Upper lobe of right lung (tissue), 1 donor: ENCODE results near the gene CPNE9. TPM values are rescaled to one million over a fixed set of nuclear protein-coding genes. Genes with fewer than 3 reads are reported as not detected.

ENCODE experiments used
- ATAC-seq: fragments of 200-7000 bp; cut with Tn5 transposase; one replicate; pipeline ENCODE4 v1.9.1; 2020; ENCODE audit warnings: mild to moderate bottlenecking, moderate library complexity
- DNase-seq: peaks from one replicate; pipeline ENCODE4 v3.0.0-alpha.2; 2020
- H3K27ac ChIP-seq: fragments of 200-600 bp; one replicate; pipeline ENCODE4 v1.8.0; 2022
- H3K27me3 ChIP-seq: fragments of 200-600 bp; one replicate; pipeline ENCODE4 v1.8.0; 2022; ENCODE audit warnings: mild to moderate bottlenecking
- H3K36me3 ChIP-seq: fragments of 200-600 bp; one replicate; pipeline ENCODE4 v1.8.0; 2022
- H3K4me1 ChIP-seq: fragments of 200-600 bp; one replicate; pipeline ENCODE4 v1.8.0; 2022
- H3K4me3 ChIP-seq: fragments of 200-600 bp; one replicate; pipeline ENCODE4 v1.8.0; 2022; ENCODE audit warnings: mild to moderate bottlenecking
- H3K9me3 ChIP-seq: fragments of 200-600 bp; one replicate; pipeline ENCODE4 v1.8.0; 2022
- CTCF ChIP-seq: fragments of 200-600 bp; IDR thresholded peaks from one replicate; pipeline ENCODE4 v1.8.0; 2022; ENCODE audit warnings: antibody characterized with exemption
- intact Hi-C: fragments of 100-400 bp; cut with DNase I; formaldehyde crosslinking; loops from one replicate; pipeline ENCODE4 v1.11.0; 2022
- total RNA-seq: library from RNA; stranded (reverse); fragmentation: NEBNext Ultra II Directional; extraction: Animal tissue kit (Norgen Biotek cat#: 25700); gene quantifications from one replicate; pipeline ENCODE4 v1.2.1, GENCODE V29; 2021
- donor health status: DM: no; HTN: yes; CAD: no; lungs with severe emphysema.

CPNE9 gene
- total RNA-seq, 1 donor from 2014 or later: 0.90 TPM

- Histone ChIP-seq H3K4me1 (no peaks in the 10 kb centered on the region), H3K27me3 (no peaks in the 10 kb centered on the region), H3K27ac (no peak overlapping the region), H3K4me3 (no peak overlapping the region), H3K9me3 (no peaks in the 10 kb centered on the region), H3K36me3 (no peaks in the 10 kb centered on the region)
- intact Hi-C loops: no loop called here
- DNase-seq: no peak
- ATAC-seq: no peak
- no peak for TF ChIP-seq CTCF
Observed at GRCh38 chr3:9710174-9710739, 6.6 kb downstream of the CPNE9 start.

GRCh38 chr3:9712415-9712814 is 8.8 kb downstream of the CPNE9 start:
- no peak for DNase-seq
- TF ChIP-seq CTCF: no peak
- Histone ChIP-seq H3K27ac (no peak overlapping the region), H3K36me3 (no peaks in the 10 kb centered on the region), H3K9me3 (no peaks in the 10 kb centered on the region), H3K4me1 (peaks cover 4% of the 10 kb centered on the region), H3K4me3 (no peak overlapping the region), H3K27me3 (no peaks in the 10 kb centered on the region)
- intact Hi-C loops: no loop called here
- no peak for ATAC-seq

- Histone ChIP-seq H3K27ac (no peak overlapping the region), H3K27me3 (no peaks in the 10 kb centered on the region), H3K9me3 (no peaks in the 10 kb centered on the region), H3K4me3 (no peak overlapping the region), H3K4me1 (peaks cover 4% of the 10 kb centered on the region), H3K36me3 (no peaks in the 10 kb centered on the region)
- intact Hi-C loops: no loop called here
- DNase-seq: no peak
- no peak for TF ChIP-seq CTCF
- no peak for ATAC-seq
Observed at GRCh38 chr3:9713142-9713541, 9.5 kb downstream of the CPNE9 start.

GRCh38 chr3:9715136-9715535 is 11.5 kb downstream of the CPNE9 start:
- Histone ChIP-seq H3K36me3 (no peaks in the 10 kb centered on the region), H3K4me1 (peaks cover 4% of the 10 kb centered on the region), H3K27ac (no peak overlapping the region), H3K27me3 (no peaks in the 10 kb centered on the region), H3K9me3 (no peaks in the 10 kb centered on the region), H3K4me3 (no peak overlapping the region)
- no peak for TF ChIP-seq CTCF
- peak; percentile 40 for ATAC-seq
- intact Hi-C loops: no loop called here
- DNase-seq: no peak

GRCh38 chr3:9715764-9716437 is 12.3 kb downstream of the CPNE9 start:
- no peak overlapping the region for H3K27ac ChIP-seq
- no peaks in the 10 kb centered on the region for H3K27me3 ChIP-seq
- peak; percentile 69 for TF ChIP-seq CTCF
- ATAC-seq (peak; percentile 96), DNase-seq (peak; percentile 79)
- no peak overlapping the region for H3K4me3 ChIP-seq
- peaks cover 4% of the 10 kb centered on the region for H3K4me1 ChIP-seq
- H3K9me3 ChIP-seq: no peaks in the 10 kb centered on the region
- no peaks in the 10 kb centered on the region for H3K36me3 ChIP-seq
- intact Hi-C loops: no loop called here
